Body of pancreas (tissue), 4 donors: Measurements from ENCODE around the gene RMDN3. TPM values are rescaled to one million over a fixed set of nuclear protein-coding genes. Genes with fewer than 3 reads are reported as not detected.

Experiments
- ATAC-seq: fragments of 150-250 bp; one replicate; pipeline ENCODE4 v1.9.1; 2016
- DNase-seq, 4 donors: peaks; one replicate each; pipeline ENCODE4 v3.0.0-alpha.2; 2019
- H3K27ac ChIP-seq, 4 donors: fragments of 200-600 bp; sonication (generic); 1 replicate in 3 of 4; 2 replicates in 1 of 4; pipeline versions ENCODE4 v1.5.1 to v1.6.1; 2016 to 2019; ENCODE audit warnings: mild to moderate bottlenecking in 1 of 4, mixed read lengths in 1 of 4, moderate library complexity in 1 of 4
- H3K27me3 ChIP-seq, 2 donors: fragments of 200-600 bp; sonication (generic); one replicate each; pipeline ENCODE4 v1.6.0; 2016; ENCODE audit warnings: mild to moderate bottlenecking in 1 of 2
- H3K36me3 ChIP-seq, 2 donors: fragments of 200-600 bp; sonication (generic); replicated peaks in 1 of 2; 2 replicates each; pipeline ENCODE4 v1.5.1; 2016; ENCODE audit warnings: low read depth in 2 of 2; ENCODE audit not compliant: insufficient read depth in 1 of 2
- H3K4me1 ChIP-seq: fragments of 200-600 bp; sonication (generic); one replicate; pipeline ENCODE4 v1.6.0; 2016
- H3K4me3 ChIP-seq, 2 donors: fragments of 200-600 bp; sonication (generic); 1 replicate in 1 of 2; 2 replicates in 1 of 2; pipeline ENCODE4 v1.5.1; 2016 to 2019
- H3K9me3 ChIP-seq, 3 donors: fragments of 200-600 bp; sonication (generic); 1 replicate in 2 of 3; 2 replicates in 1 of 3; pipeline ENCODE4 v1.5.1; 2016
- POLR2A ChIP-seq, 3 donors: fragments of 450-650 bp; IDR thresholded peaks; one replicate each; pipeline ENCODE4 v1.6.1; 2016; ENCODE audit warnings: antibody characterized with exemption in 3 of 3, mild to moderate bottlenecking in 2 of 3
- WGBS, 2 donors: methylation state at CpG; one replicate each; pipeline ENCODE4 v1.1.5; 2017; 5-methylcytosine and 5-hydroxymethylcytosine counted together
- intact Hi-C: fragments of 100-400 bp; cut with DNase I; formaldehyde crosslinking; loops from one replicate; pipeline ENCODE4 v1.15.1; 2023
- total RNA-seq, 2 donors: library from RNA; depleted of rRNA; stranded (reverse); fragments of >200 nt; gene quantifications; one replicate each; pipeline ENCODE4 v1.1.0, GENCODE V29; 2016
- TF ChIP-seq, protein P1 (sequence below), 7 experiments: fragments of 450-650 bp in 4 of 7; fragments of 200-600 bp in 3 of 7; sonication (generic) in 3 of 7; IDR thresholded peaks; one replicate each; pipeline ENCODE4 v1.5.1; 2016 to 2019; ENCODE audit warnings: antibody characterized with exemption in 7 of 7

Gene RMDN3
- total RNA-seq, 2 donors from 2014 or later, result 17.6 to 23.7 TPM

DNA sequence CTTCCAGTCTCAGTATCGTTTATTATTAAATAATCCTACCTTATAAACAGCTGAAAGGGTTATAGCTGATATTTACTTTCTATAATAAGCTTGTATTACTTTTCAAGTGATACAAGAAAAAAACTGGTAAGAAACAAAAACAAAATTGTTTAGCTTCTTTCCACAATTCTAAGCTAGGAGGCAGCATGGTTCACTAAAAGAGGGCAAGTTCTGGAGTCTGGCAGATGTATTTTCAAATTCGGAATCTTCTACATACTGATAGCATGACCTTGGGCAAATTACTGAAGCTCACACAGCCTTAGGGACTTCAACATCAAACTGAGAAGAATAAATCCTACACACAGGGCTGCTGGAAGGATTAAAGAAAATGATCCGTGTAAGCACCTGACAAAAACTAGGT lies 30.1 kb upstream of the RMDN3 start:
- Histone ChIP-seq H3K4me3 (no peak overlapping the region), H3K4me1 (peaks cover 45% of the 10 kb centered on the region), H3K27me3 (no peaks in the 10 kb centered on the region), H3K27ac (peak overlapping the region; percentile 48 to 85 (median 82)), H3K9me3 (no peaks in the 10 kb centered on the region), H3K36me3 (no peaks in the 10 kb centered on the region)
- TF ChIP-seq, protein P1, sequence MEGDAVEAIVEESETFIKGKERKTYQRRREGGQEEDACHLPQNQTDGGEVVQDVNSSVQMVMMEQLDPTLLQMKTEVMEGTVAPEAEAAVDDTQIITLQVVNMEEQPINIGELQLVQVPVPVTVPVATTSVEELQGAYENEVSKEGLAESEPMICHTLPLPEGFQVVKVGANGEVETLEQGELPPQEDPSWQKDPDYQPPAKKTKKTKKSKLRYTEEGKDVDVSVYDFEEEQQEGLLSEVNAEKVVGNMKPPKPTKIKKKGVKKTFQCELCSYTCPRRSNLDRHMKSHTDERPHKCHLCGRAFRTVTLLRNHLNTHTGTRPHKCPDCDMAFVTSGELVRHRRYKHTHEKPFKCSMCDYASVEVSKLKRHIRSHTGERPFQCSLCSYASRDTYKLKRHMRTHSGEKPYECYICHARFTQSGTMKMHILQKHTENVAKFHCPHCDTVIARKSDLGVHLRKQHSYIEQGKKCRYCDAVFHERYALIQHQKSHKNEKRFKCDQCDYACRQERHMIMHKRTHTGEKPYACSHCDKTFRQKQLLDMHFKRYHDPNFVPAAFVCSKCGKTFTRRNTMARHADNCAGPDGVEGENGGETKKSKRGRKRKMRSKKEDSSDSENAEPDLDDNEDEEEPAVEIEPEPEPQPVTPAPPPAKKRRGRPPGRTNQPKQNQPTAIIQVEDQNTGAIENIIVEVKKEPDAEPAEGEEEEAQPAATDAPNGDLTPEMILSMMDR (IDR thresholded peaks at IDR 0.05), result peak in 3 of 7 experiments; percentile 20 to 25 (median 22)
- no peak for TF ChIP-seq POLR2A (IDR thresholded peaks at IDR 0.05)
- no peak for ATAC-seq
- intact Hi-C loops, result no loop called here
- 40 to 58% methylated on average over 3 of the region's 3 CpGs for WGBS, 2 donors
- no peak for DNase-seq

DNA sequence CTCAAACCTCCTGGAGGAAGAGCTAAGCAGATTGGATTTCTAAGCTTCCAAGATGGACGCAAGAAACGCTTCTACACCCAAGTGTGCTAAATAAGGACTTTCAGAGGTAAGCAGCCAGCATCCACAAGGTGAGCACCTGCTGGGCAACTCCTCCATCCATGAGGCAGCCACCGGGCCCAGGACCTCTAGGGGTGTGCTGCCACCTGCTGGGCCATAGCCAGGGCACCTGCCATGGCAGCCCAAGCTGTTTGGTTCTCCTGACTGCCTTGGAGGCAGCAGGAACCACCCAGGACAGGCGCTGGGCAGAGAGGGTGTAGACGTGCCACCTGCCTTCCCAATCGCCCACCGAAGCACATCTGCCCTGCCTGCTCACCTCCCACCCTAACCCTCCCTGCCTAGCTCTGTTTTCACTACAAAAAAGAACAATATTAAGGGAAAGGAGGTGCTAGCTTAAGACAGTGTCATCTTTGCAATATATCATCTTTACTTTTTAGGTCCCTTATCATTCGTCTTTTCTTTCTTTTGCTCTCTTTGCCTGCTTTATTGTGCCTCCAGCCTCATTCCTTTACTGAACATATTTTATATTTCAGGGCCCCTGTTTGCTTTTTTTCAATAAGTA lies 27.7 kb upstream of the RMDN3 start:
- Histone ChIP-seq H3K4me1 (peaks cover 26% of the 10 kb centered on the region), H3K9me3 (no peaks in the 10 kb centered on the region), H3K27me3 (no peaks in the 10 kb centered on the region), H3K36me3 (peaks cover 0 to 8% of the 10 kb centered on the region in 2 donors), H3K4me3 (no peak overlapping the region), H3K27ac (no peak overlapping the region)
- 22 to 26% methylated on average over 8 of the region's 8 CpGs for WGBS, 2 donors
- TF ChIP-seq, protein P1 (IDR thresholded peaks at IDR 0.05), result peak in 6 of 7 experiments; percentile 69 to 87 (median 82)
- no peak for TF ChIP-seq POLR2A (IDR thresholded peaks at IDR 0.05)
- DNase-seq (peak; percentile 82 to 86 (median 84)), ATAC-seq (peak; percentile 77)
- intact Hi-C loops, result no loop called here

DNA sequence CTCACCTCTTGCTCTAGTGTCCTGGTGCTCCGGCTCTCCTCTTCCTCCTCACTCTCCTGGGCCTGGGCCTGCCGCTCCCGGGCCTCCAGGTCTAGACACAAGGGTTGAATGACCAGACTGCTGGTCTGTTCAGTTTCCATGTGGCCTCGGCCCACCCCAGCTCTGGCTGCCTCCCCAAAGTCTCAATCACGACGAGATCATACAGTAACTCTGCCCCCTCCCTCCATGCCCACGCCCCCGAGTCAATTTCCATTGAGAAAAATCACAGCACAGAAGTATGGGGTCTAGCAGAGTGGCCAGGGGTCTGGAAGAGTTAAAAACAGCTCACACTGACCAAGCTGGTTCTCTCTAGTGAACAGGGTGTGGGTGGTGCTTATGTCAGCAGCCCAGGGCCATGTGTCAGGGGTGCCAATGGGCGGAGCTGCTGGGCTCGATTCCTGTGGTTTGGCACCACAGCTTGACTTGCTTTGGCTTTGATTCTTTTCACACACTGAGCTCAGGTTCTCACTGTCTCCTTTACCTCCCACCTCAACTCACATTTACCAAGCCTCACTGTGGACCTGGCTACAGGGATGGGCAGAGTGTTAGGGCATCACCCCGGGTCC lies 21.6 kb upstream of the RMDN3 start:
- TF ChIP-seq POLR2A (IDR thresholded peaks at IDR 0.05), result no peak
- TF ChIP-seq, protein P1 (IDR thresholded peaks at IDR 0.05), result no peak
- DNase-seq, result peak in 3 of 4 donors; percentile 45 to 78 (median 71)
- intact Hi-C loops, result loop anchor here (10.0 kb wide), 1 partner anchor 82 kb away; the partner anchor contains the start of gene RAD51
- Histone ChIP-seq H3K27me3 (no peaks in the 10 kb centered on the region), H3K36me3 (peaks cover 8 to 29% of the 10 kb centered on the region in 2 donors), H3K9me3 (no peaks in the 10 kb centered on the region), H3K4me1 (no peaks in the 10 kb centered on the region), H3K27ac (peak overlapping the region in 1 of 4 donors; percentile 19), H3K4me3 (no peak overlapping the region)
- WGBS, 2 donors, result 62 to 73% methylated on average over 8 to 11 of the region's 11 CpGs
- ATAC-seq, result no peak

DNA sequence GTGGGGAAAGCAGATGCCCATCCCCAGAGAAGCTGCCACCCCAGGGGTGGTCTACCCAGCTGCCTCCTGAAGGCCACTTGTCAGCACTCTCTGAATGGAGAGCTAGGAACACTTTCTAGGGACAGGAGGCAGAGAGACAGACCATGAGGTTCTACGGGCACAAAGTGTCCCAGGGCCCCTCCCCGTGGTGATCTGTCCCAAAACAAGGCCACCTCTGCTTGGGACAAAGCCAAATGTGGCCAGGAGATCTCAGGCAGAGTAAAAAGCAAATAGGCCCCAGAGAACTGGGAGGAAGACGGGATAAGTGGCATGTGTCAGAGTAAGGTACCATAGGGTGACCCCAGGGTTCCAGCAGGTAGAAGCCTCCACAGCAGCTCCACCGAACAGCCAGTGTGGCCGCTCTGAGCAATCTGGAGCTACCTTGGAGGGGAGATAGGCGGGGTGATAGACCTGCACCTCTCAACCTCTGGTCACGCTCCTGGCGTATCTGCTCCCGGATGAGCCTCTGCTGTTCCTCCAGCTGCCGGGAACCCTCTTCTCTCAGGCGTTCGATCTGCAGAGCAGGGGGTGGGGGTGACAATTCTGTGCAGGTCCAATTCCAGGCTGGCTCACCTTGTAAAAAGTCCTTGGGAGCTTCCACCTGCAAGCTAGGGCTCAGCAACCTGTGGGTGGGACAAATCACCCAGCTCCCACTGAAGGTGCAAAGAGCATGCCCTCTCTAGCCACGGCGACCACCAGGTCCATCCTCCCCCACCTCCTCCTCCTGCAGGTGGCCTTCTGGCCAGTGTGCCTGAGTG lies 20.9 kb upstream of the RMDN3 start:
- Histone ChIP-seq H3K9me3 (no peaks in the 10 kb centered on the region), H3K4me3 (no peak overlapping the region), H3K4me1 (no peaks in the 10 kb centered on the region), H3K27me3 (no peaks in the 10 kb centered on the region), H3K36me3 (peaks cover 8 to 29% of the 10 kb centered on the region in 2 donors), H3K27ac (no peak overlapping the region)
- intact Hi-C loops, result loop anchor here (10.0 kb wide), 1 partner anchor 81 kb away; the partner anchor contains the start of gene RAD51
- DNase-seq, result no peak
- ATAC-seq, result no peak
- WGBS, 2 donors, result 91 to 94% methylated on average over 9 of the region's 14 CpGs
- TF ChIP-seq POLR2A (IDR thresholded peaks at IDR 0.05), result no peak
- TF ChIP-seq, protein P1 (IDR thresholded peaks at IDR 0.05), result no peak
